NCI-H1436 treated with DMSO at 0.1 percent for 48 hours (cell line): ENCODE results near the gene SMIM29.
"Not testable (repeated sequence)": the region's sequence is repeated elsewhere in the genome, so short reads cannot be mapped to it uniquely, and the experiment has no call there.

ENCODE experiments used
- DNase-seq: peaks from one replicate; lab custom pipeline; 2025; lab: John Stamatoyannopoulos, UW

The SMIM29 gene

DNA sequence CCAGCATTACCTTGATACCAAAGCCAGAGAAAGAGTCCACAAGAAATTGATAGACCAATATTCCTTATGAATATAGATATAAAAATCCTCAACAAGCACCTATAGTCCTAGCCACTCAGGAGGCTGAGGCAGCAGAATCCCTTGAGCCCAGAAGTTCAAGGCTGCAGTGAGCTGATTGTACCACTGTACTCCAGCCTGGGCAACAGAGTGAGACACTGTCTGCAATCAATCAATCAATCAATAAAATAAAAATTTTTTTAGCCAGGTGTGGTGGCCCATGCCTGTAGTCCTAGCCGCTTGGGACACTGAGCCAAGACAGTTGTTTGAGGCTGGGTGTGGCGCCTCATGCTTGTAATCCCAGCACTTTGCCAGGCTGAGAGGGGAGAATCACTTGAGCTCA, 18.9 kb upstream of the SMIM29 start:
- no peak for DNase-seq

DNA sequence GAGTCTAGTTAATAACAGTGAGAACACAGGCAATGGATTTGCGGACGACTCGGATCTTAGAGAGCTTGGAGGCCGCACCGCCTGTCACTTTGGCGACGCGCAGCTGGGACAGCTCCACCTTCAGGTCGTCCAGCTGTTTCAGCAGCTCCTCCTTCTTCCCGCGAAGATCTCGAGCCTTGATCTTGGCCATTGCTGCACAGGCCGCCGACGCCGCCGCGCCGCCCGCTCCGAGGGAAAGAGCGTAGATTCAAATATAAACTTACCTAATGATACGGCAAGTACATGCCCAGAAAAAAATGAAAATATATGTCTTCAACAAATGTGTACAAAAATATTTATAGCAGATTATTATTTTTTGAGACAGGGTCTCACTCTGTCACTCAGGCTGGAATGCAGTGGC, 14.7 kb upstream of the SMIM29 start:
- not testable (repeated sequence) for DNase-seq

DNA sequence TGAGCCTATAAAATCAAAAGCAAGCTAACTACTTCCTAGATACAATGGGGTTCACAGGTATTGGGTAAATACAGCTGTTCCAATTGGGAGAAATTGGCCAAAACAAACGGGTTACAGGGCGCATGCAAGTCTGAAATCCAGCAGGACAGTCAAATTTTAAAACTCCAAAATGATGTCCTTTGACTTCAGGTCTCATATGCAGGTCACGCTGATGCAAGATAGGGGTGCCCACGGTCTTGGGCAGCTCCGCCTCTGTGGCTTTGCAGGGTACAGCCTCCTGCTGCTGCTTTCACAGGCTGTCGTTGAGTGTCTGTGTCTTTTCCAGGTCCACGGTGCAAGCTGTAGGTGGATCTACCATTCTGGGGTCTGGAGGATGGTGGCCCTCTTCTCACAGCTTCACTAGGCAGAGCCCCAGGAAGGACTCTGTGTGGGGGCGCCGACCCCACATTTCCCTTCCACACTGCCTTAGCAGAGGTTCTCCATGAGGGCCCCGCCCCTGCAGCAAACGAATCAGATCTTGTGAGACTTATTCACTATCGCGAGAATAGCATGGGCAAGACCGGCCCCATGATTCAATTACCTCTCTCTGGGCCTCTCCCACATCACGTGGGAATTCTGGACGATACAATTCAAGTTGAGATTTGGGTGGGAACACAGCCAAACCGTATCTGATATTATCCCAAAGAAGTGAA, 11.9 kb upstream of the SMIM29 start:
- no peak for DNase-seq

DNA sequence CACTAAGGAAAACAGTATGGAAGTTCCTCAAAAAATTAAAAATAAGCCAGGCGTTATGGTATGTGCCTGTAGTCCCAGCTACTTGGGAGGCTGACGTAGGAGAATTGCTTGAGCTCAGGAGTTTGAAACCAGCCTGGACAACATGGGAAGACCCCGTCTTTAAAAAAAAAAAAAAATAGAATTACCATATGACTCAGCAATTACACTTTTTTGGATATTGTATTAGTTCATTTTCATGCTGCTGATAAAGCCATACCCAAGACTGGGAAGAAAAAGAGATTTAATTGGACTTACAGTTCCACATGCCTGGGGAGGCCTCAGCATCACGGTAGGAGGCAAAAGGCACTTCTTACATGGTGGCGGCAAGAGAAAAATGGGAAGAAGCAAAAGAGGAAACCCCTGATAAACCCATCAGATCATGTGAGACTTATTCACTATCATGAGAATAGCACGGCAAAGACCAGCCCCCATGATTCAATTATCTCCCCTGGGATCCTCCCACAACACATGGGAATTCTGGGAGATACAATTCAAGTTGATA, 10.8 kb upstream of the SMIM29 start:
- no peak for DNase-seq

DNA sequence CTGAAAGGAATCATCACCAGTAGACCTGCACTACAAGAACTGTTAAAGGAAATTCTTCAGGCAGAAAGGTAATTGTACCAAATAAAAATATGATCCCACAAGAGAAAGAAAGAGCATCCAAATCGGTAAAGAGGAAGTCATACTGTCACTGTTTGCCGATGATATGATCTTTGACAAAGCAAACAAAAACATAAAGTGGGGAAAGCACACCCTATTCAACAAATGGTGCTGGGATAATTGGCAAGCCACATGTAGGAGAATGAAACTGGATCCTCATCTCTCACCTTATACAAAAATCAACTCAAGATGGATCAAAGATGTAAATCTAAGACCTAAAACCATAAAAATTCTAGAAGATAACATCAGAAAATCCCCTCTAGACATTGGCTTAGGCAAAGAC, 3.6 kb upstream of the SMIM29 start:
- not testable (repeated sequence) for DNase-seq

DNA sequence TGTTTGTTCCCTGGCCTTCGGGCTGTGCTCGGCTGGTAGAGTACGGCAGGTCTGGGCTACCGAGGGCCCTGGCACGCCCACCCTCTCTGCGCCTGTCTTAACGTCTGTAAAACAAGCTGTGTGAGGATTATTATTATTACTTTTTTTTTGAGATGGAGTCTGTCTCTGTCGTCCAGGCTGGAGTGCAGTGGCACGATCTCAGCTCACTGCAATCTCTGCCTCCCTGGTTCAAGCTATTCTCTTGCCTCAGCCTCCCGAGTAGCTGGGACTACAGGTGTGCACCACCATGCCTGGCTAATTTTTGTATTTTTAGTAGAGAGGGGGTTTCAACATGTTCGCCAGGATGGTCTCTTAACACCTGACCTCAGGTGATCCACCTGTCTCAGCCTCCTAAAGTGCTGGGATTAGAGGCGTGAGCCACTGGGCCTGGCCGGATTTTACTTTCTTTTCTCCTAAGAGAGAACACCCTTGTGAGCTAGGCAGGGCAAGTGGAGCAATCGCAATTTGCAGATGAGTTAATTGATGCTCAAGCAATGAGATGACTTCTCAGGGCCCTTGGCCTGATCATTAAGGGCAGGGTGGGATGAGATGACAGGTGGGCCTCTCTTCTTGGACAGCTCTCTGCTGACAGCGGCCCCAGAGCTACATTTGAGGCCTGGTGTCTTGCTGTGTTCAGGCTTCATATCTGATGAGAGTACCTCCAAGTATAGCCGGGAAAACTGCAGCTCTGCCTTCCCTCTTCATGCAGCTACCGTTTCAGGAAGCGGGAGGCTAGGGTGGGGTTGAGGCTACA, 859 bp upstream of the SMIM29 start:
- DNase-seq, result no peak

DNA sequence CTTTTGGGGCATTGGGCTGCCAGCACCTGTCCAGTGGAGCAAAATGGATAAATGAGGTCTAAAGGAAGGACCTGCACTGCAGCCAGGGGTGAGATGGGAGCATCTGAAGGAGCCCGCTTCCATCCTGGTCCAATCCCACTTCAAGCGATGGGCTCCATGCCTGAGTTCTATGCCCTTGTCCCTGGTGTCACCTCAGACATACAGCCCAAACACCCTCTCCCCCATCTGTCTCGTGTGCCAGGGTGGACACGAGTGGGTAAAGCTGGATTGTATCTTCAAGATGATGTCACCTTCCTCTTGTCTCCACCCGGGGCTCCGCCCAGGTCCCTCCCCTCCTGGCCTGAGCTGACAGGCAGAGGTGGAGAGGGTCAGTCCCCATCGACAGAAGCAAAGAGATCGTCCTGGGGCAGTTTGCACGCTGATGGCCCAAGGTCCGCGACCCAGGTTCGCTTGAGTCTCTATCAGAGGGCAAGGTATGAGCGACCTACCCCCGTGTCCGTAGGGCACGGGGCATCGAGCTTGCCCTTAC, 544 bp downstream of the SMIM29 start:
- no peak for DNase-seq

DNA sequence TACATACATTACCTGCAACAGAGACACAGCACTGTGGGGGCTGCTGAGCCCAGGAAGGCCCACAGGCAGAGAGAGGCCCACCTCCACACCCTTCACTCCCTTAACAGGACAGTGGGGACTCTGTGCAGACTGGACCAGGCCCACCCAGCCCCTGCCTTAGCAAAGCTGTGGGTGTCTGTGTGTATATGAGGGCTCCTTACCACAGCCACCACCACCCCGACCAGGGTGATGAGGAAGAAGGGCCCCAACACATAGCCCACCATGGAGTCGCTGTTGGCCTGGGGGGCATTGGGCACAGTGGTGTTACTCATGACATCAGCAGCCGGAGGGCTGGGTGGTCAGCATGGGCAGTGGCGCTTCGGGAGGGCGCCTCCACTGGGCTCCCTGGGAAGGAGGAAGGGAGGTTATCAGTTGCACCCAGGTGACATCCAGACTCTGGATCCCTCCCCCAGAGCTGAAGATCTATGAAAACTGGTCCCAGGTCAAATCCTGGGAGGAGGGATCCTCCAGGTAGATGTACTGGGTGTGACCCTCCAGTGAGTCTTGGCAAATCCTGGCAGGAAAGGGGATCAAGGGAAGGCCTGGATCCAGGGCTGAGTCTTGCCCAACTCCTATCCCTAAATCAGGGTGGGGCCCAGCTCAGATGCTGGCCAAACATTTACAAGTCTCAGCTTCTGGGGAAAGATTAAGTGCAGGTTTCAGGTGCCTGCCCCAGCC, 1.2 kb downstream of the SMIM29 start:
- no peak for DNase-seq

DNA sequence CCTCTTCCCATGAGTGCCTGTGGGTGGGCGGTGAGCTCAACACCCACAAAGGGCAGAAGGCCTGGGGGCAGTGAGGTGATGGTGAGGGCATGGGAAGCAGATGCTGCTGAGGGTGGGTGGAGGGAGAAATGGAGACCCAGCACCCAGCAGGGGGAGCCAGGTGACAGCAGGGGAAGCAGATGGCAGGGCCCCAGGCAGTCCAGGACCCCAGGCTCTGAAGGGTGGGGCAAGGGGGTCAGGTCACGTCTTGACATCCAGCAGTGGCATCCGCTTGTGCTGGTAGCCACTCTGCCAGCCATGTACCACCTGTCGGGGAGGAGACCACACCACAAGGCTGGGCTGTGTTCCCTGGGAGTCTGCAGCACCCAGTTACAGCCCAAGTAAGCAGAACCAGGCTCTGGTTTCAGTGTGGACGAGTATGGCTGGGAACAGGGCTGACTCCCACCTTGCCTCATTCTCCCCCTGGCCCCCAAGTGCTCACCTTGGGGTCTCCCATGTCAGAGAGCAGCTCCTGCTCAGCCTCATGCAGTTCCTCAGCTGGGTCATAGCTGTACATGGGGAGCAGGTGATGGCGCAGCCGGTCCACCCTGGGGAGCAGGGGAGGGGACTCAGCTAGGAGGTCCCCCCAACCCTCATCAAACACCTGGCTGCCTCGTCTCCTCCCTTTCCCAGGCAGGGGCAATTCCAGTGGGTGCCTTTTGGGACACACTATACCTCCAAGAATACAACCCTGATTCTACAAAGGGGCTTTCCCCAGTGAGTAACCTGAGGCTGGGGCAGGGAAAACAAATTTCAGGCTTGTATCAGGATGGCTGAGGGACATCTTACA, 2.0 kb downstream of the SMIM29 start:
- no peak for DNase-seq

DNA sequence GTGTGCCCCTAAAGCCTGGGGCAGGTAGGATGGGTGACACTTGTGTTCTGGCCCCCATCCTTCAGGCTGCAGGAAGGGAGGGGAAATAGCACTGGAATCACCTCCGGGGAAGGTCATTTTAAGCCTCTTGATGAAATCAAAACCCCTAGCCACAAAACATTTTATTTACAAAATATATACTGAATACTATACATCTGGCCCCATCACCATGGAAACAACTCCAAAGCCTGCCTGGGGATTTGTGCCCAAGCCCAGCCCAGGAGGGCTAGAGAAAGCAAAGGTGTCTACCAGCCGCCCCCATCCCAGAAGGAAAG, 2.6 kb downstream of the SMIM29 start:
- no peak for DNase-seq

DNA sequence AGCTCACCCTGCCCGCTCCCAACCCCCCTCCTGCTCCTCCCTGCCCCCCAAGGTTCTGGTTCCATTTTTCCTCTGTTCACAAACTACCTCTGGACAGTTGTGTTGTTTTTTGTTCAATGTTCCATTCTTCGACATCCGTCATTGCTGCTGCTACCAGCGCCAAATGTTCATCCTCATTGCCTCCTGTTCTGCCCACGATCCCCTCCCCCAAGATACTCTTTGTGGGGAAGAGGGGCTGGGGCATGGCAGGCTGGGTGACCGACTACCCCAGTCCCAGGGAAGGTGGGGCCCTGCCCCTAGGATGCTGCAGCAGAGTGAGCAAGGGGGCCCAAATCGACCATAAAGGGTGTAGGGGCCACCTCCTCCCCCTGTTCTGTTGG, 3.1 kb downstream of the SMIM29 start:
- not testable (repeated sequence) for DNase-seq

DNA sequence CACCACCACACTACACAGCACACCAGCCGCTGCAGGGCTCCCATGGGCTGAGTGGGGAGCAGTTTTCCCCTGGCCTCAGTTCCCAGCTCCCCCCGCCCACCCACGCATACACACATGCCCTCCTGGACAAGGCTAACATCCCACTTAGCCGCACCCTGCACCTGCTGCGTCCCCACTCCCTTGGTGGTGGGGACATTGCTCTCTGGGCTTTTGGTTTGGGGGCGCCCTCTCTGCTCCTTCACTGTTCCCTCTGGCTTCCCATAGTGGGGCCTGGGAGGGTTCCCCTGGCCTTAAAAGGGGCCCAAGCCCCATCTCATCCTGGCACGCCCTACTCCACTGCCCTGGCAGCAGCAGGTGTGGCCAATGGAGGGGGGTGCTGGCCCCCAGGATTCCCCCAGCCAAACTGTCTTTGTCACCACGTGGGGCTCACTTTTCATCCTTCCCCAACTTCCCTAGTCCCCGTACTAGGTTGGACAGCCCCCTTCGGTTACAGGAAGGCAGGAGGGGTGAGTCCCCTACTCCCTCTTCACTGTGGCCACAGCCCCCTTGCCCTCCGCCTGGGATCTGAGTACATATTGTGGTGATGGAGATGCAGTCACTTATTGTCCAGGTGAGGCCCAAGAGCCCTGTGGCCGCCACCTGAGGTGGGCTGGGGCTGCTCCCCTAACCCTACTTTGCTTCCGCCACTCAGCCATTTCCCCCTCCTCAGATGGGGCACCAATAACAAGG, 3.6 kb downstream of the SMIM29 start:
- DNase-seq, result not testable (repeated sequence)

DNA sequence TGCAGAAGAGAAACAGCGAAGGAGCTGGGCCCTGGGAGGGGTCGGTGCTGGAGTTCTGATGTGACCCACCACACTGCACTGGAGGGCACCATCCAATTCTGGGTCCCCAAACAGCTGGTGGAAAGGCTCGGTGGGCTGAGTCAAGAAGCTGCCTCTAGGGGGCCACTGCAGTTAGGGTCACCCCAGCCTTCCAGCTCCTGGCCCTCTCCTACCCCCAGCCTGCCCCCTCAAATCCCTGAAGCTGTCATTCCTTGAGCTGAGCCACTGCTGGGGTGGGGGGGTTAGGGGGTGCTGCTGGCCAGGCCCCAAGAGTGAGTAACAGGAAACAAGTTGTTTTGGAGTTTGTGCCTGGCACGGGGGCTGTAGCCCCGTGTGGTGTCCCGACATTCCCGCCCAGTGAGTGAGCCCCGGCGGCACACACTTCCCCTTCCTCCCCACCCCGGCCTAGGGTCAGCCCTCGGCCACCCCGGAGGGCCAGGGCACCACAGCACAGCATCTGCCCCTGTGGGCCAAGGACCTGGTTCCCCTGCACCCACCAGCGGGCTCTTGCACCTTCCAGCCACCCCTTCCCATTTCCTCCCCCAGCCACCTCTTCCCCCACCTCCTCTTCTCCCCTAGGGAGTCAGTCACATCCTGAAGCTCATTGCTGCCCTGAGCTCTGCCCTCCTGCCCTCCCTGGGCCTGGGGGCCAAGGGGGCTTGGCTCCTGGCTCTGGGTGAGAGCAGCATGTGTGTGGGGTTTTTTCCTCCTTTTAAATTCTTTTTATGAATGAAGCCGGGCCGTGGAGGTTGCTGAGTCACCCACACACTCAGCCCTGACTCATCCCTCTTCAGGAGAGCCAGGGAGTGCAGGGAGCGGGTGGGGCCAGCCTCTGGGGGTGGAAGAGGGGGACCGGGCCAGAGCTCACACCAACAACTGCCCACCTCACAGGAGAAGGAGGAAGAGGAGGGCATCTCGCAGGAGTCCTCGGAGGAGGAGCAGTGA, 4.6 kb downstream of the SMIM29 start:
- no peak for DNase-seq

DNA sequence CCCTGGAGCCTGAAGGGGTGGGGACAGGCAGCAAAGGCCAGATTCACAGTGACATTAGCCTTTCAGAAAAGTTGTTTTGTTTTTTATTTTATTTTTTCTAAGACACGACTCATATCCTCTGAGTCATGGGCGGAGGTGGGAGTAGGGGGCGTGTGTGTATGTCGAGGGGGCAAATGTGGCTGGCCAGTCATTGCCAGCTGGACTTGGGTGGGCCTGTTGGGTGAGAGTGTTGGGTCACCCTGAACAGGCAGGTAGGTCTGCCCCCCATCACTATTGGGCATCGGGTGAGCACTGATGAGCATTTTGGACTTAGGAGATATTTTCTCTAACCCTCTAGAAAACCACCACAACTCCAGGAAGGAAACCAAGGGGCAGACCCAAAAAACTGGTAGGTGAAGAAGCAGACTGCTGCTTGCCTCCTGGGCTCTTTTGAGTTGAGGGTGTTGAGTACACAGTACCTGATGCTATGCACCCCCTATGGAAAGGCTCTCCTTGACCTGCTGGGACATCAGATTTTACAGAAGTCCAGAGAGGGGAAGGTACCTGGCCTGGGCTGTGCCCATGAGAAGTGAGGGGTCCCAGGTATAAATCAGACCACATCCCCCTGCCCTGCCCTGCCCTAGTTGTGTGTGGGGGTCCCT, 5.6 kb downstream of the SMIM29 start:
- DNase-seq, result no peak

DNA sequence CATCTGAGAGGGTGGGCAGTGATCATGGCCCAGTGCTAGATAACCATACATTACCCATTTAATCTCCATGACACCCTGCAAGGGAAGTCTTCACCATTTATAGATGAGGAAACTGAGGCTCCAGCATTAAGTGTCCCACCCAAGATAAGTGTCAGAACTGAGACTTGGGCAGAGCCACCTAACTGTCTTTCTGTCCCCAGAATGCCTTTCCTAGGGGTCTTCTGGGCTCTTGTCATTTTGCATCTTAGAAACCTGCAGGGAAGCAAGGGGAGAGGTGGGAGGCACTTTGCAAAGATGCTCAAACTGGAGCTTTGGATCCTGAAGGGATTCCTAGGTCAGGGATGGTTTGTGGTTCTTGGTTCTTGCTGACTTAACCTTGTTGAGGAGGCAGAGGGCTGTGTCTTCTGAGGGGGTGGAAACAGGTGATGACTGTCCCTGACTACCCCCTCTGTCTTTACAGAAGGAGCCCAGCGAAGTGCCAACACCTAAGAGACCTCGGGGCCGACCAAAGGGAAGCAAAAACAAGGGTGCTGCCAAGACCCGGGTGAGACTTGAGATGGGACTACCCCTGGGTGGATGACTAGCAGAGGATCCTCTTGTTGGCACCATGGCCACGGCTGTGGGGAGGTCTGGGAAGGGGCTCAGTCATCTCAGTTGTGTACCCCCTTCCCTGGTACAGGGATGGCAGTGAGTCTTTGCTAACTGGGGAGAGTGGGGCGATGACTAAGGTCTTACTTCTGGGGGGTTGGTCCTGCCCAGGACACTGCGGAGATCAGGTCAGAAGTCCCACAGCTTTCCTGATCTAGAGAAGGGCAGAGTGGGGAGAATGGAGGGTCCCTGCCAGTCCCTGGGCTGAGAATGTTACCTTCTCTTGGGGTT, 6.3 kb downstream of the SMIM29 start:
- no peak for DNase-seq

DNA sequence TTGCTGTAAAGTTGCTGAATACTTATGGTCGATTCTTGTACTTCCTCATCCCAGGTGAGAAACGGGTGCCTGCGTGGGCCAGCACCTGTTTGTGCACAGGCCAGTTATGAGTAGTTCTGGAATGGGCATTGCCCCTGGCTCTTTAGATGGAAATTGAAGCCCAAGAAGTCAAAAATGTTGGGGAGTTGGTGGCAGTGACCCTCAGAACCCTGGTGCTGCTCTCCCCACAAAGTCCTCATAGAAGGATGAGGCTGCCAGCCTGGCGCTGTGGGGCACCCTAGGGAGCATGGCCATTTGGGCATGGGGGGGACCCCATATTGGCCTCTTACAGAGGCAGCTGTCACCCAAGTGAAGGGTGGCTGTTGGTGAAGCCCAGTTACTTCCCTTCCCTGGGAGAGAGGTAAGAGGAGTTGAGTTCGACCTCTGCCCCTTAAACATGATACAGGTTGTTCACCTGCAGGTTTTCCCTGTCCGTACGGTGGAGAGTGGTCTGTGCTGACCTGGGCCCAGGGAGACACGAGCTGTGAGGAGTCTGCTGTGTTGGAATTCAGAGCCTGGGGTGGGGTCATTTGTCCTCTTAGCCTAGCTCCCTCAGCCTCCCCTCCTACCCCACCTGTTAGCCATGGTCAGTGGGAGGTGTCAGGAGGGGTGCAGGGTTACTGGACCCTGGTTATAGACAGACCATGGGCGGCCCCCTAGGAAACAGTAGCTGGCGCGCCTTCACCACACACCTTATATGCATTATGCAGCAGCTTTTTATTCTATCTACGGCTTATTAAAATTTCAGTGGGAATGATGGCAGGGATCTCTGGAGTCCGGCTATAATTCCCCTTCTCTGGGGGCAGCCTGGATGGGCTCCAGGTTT, 7.2 kb downstream of the SMIM29 start:
- no peak for DNase-seq
